Measurements from ENCODE around the gene MLN.
A peak's percentile ranks its signal among the peaks of the same experiment; 100 is the strongest.

The MLN gene

GRCh38 chr6:33816911-33817310 is 13.1 kb upstream of the MLN start:
- DNase-seq: no peak

GRCh38 chr6:33815854-33816253 is 12.1 kb upstream of the MLN start:
- DNase-seq: peak in 17 of 58 donors; percentile 5 to 44 (median 14)

- DNase-seq: no peak
Measured at GRCh38 chr6:33813990-33814985, 10.5 kb upstream of the MLN start.

- DNase-seq: no peak
Measured at GRCh38 chr6:33813246-33813904, 9.6 kb upstream of the MLN start.

GRCh38 chr6:33812669-33813068 is 8.9 kb upstream of the MLN start:
- peak in 2 of 58 donors; percentile 2 to 3 for DNase-seq

- DNase-seq: no peak
Measured at GRCh38 chr6:33809594-33809993, 5.8 kb upstream of the MLN start.

- no peak for DNase-seq
Measured at GRCh38 chr6:33808641-33809180, 4.9 kb upstream of the MLN start.

GRCh38 chr6:33807606-33808005 is 3.8 kb upstream of the MLN start:
- no peak for DNase-seq

GRCh38 chr6:33806841-33807240 is 3.0 kb upstream of the MLN start:
- no peak for DNase-seq

- DNase-seq: no peak
Measured at GRCh38 chr6:33802186-33802958, 1.4 kb downstream of the MLN start.

- DNase-seq: no peak
Measured at GRCh38 chr6:33801611-33802010, 2.2 kb downstream of the MLN start.

- DNase-seq: no peak
Measured at GRCh38 chr6:33800248-33800969, 3.4 kb downstream of the MLN start.

- DNase-seq: no peak
Measured at GRCh38 chr6:33799454-33800113, 4.2 kb downstream of the MLN start.

- DNase-seq: no peak
Measured at GRCh38 chr6:33798343-33798848, 5.4 kb downstream of the MLN start.

GRCh38 chr6:33797626-33798342 is 6.0 kb downstream of the MLN start:
- DNase-seq: no peak

GRCh38 chr6:33794910-33795623 is 8.7 kb downstream of the MLN start:
- DNase-seq: no peak

- no peak for DNase-seq
Measured at GRCh38 chr6:33792981-33793380, 10.8 kb downstream of the MLN start.

- DNase-seq: no peak
Measured at GRCh38 chr6:33791620-33792019, 12.2 kb downstream of the MLN start.

GRCh38 chr6:33790910-33791309 is 12.9 kb downstream of the MLN start:
- no peak for DNase-seq
